SK-N-SH treated with all-trans-retinoic acid at 6 μM for 48 hours (cell line): ENCODE measurements around the gene AMIGO1.

Source experiments
- ATAC-seq: fragments of 200-7000 bp; cut with Tn5 transposase; 3 replicates; pipeline ENCODE4 v1.9.1; 2020; ENCODE audit warnings: mild to moderate bottlenecking, moderate library complexity
- BACH2 ChIP-seq: fragments of 250-450 bp; sonication (Bioruptor Pico); IDR thresholded peaks from 2 replicates; pipeline ENCODE4 v1.9.0; 2021; ENCODE audit warnings: mild to moderate bottlenecking, borderline replicate concordance
- CREB5 ChIP-seq: fragments of 250-450 bp; sonication (Bioruptor Pico); IDR thresholded peaks from 2 replicates; pipeline ENCODE4 v1.5.1; 2020; ENCODE audit warnings: low read depth, mild to moderate bottlenecking, moderate library complexity
- CSDC2 ChIP-seq: fragments of 250-450 bp; sonication (Bioruptor Pico); IDR thresholded peaks from 2 replicates; pipeline ENCODE4 v1.5.0; 2020; ENCODE audit warnings: mild to moderate bottlenecking, moderate library complexity
- CSRNP3 ChIP-seq: fragments of 250-450 bp; sonication (Bioruptor Pico); IDR thresholded peaks from 2 replicates; pipeline ENCODE4 v1.5.1; 2021; ENCODE audit warnings: mild to moderate bottlenecking, moderate library complexity
- ESRRG ChIP-seq: fragments of 250-450 bp; sonication (Bioruptor Pico); IDR thresholded peaks from 2 replicates; pipeline ENCODE4 v1.6.1; 2021; ENCODE audit warnings: mild to moderate bottlenecking
- GLIS3 ChIP-seq: fragments of 250-450 bp; sonication (Bioruptor Pico); IDR thresholded peaks from 2 replicates; pipeline ENCODE4 v1.5.0; 2020; ENCODE audit warnings: mild to moderate bottlenecking, moderate library complexity
- ISL1 ChIP-seq: fragments of 250-450 bp; sonication (Bioruptor Pico); IDR thresholded peaks from 2 replicates; pipeline ENCODE4 v2.1.2; 2022; ENCODE audit warnings: mild to moderate bottlenecking, moderate library complexity
- OSR1 ChIP-seq: fragments of 250-450 bp; sonication (Bioruptor Pico); IDR thresholded peaks from 2 replicates; pipeline ENCODE4 v1.8.0; 2022; ENCODE audit warnings: moderate library complexity, mild to moderate bottlenecking, inconsistent platforms
- PATZ1 ChIP-seq: fragments of 250-450 bp; sonication (Bioruptor Pico); IDR thresholded peaks from 2 replicates; pipeline ENCODE4 v1.8.0; 2020; ENCODE audit warnings: mild to moderate bottlenecking, moderate library complexity, borderline replicate concordance
- POU6F1 ChIP-seq: fragments of 250-450 bp; sonication (Bioruptor Pico); IDR thresholded peaks from 2 replicates; pipeline ENCODE4 v1.8.0; 2021; ENCODE audit warnings: low read depth, mild to moderate bottlenecking, moderate library complexity, borderline replicate concordance
- PPARA ChIP-seq: fragments of 250-450 bp; sonication (Bioruptor Pico); IDR thresholded peaks from 2 replicates; pipeline ENCODE4 v1.5.0; 2020; ENCODE audit warnings: mild to moderate bottlenecking, borderline replicate concordance
- RARB ChIP-seq: fragments of 250-450 bp; sonication (Bioruptor Pico); IDR thresholded peaks from 2 replicates; pipeline ENCODE4 v1.8.0; 2021; ENCODE audit warnings: mild to moderate bottlenecking, moderate library complexity
- SNAI2 ChIP-seq: fragments of 250-450 bp; sonication (Bioruptor Pico); IDR thresholded peaks from 2 replicates; pipeline ENCODE4 v1.5.0; 2020; ENCODE audit warnings: mild to moderate bottlenecking, moderate library complexity
- TCF4 ChIP-seq: fragments of 250-450 bp; sonication (Bioruptor Pico); IDR thresholded peaks from 2 replicates; pipeline ENCODE4 v1.8.0; 2021; ENCODE audit warnings: mild to moderate bottlenecking, moderate library complexity, borderline replicate concordance
- TOX ChIP-seq: fragments of 250-450 bp; sonication (Bioruptor Pico); IDR thresholded peaks from 2 replicates; pipeline ENCODE4 v1.8.0; 2021; ENCODE audit warnings: mild to moderate bottlenecking, moderate library complexity, borderline replicate concordance
- TSHZ2 ChIP-seq: fragments of 250-450 bp; sonication (Bioruptor Pico); IDR thresholded peaks from 2 replicates; pipeline ENCODE4 v1.5.0; 2020; ENCODE audit warnings: mild to moderate bottlenecking, moderate library complexity
- ZFP3 ChIP-seq: fragments of 250-450 bp; sonication (Bioruptor Pico); IDR thresholded peaks from 2 replicates; pipeline ENCODE4 v1.5.0; 2020; ENCODE audit warnings: mild to moderate bottlenecking, moderate library complexity
- ZFP30 ChIP-seq: fragments of 450-650 bp; formaldehyde crosslinking; IDR thresholded peaks from 2 replicates; pipeline ENCODE4 v1.5.0; 2022; ENCODE audit warnings: mild to moderate bottlenecking, moderate library complexity
- ZNF565 ChIP-seq: fragments of 450-650 bp; formaldehyde crosslinking; conservative IDR thresholded peaks from 2 replicates; pipeline ENCODE4 v1.5.0; 2020; ENCODE audit warnings: low read depth, mild to moderate bottlenecking, moderate library complexity
- ZNF70 ChIP-seq: fragments of 450-650 bp; formaldehyde crosslinking; IDR thresholded peaks from 2 replicates; pipeline ENCODE4 v1.5.0; 2020; ENCODE audit warnings: mild to moderate bottlenecking, moderate library complexity
- ZNF8 ChIP-seq: fragments of 450-650 bp; formaldehyde crosslinking; IDR thresholded peaks from 2 replicates; pipeline ENCODE4 v1.5.0; 2020; ENCODE audit warnings: mild to moderate bottlenecking, moderate library complexity

Gene AMIGO1

GRCh38 chr1:109532365-109533136 is 23.0 kb upstream of the AMIGO1 start:
- ATAC-seq: peak; percentile 93
- TF ChIP-seq TSHZ2 (CRISPR knock-in tag): no peak
- no peak for TF ChIP-seq CSRNP3
- no peak for TF ChIP-seq ZFP30
- TF ChIP-seq CSDC2: no peak
- TF ChIP-seq PPARA (CRISPR knock-in tag): no peak
- no peak for TF ChIP-seq TCF4
- TF ChIP-seq ZNF8: no peak
- TF ChIP-seq TOX (CRISPR knock-in tag): no peak
- no peak for TF ChIP-seq OSR1
- TF ChIP-seq CREB5 (CRISPR knock-in tag): no peak
- TF ChIP-seq ZNF70: no peak
- TF ChIP-seq ESRRG: no peak
- TF ChIP-seq PATZ1: no peak
- TF ChIP-seq ZNF565 (CRISPR knock-in tag): no peak
- TF ChIP-seq GLIS3 (CRISPR knock-in tag): no peak
- TF ChIP-seq BACH2 (CRISPR knock-in tag): no peak
- no peak for TF ChIP-seq POU6F1 (CRISPR knock-in tag)
- TF ChIP-seq SNAI2 (CRISPR knock-in tag): no peak
- no peak for TF ChIP-seq ISL1

- ATAC-seq: no peak
- no peak for TF ChIP-seq POU6F1 (CRISPR knock-in tag)
- TF ChIP-seq RARB (CRISPR knock-in tag): no peak
- no peak for TF ChIP-seq ZNF70
- no peak for TF ChIP-seq TOX (CRISPR knock-in tag)
- no peak for TF ChIP-seq TCF4
- TF ChIP-seq CSRNP3: no peak
- no peak for TF ChIP-seq ZFP3 (CRISPR knock-in tag)
- no peak for TF ChIP-seq ZFP30
- TF ChIP-seq OSR1: no peak
- no peak for TF ChIP-seq PPARA (CRISPR knock-in tag)
- TF ChIP-seq SNAI2 (CRISPR knock-in tag): no peak
- no peak for TF ChIP-seq ISL1
- no peak for TF ChIP-seq ESRRG
- TF ChIP-seq ZNF8: no peak
- TF ChIP-seq TSHZ2 (CRISPR knock-in tag): no peak
- TF ChIP-seq CREB5 (CRISPR knock-in tag): no peak
These were observed 22.4 kb upstream of the AMIGO1 start for GRCh38 chr1:109531826-109532364.
